Measurements from ENCODE around the gene RABGAP1L. TPM values are rescaled to one million over a fixed set of nuclear protein-coding genes. Genes with fewer than 3 reads are reported as not detected.

The RABGAP1L gene
- total and polyA plus RNA-seq, 2 of the 8 experiments (the other 6 are each of a cell fraction or from before 2014, with no cell fraction given) = 33.3 to 156 TPM

DNA sequence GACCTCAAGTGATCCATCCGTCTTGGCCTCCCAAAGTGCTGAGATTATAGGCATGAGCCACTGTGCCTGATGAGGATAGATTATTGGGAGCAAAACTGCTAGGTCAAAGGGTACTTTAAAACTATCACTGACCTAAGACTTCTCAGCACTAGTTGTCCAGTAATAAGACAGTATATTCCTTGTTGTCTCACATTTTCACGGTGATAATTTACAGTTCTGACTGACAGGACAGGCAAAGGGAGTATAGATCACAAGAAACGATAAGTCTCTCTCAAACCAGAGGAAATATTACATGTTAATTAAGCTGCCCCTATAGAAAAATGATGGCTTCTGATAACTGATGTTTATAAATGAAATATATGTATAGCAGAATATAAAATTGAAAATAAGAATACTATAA, 860.2 kb downstream of the RABGAP1L start:
- ChIA-PET POLR2A (ENCODE audit: partially characterized antibody) (no interaction called here), CTCF (ENCODE audit: partially characterized antibody) (interaction anchor here (1.1 kb wide), 1 partner anchor 21 kb away, joined by 3 read pairs; no protein-coding TSS in a partner anchor)
- no peak overlapping the region for H2BK5ac ChIP-seq (ENCODE audit: low read depth, low read length)
- FAIRE-seq (no peak), DNase-seq (ENCODE audit: low read depth in 1 of 2, low spot score in 2 of 2) (no peak)
- H2BK120ac ChIP-seq (replicated peaks; ENCODE audit: low read depth, low read length) = no peak overlapping the region
- H3K23me2 ChIP-seq (ENCODE audit: low read depth, low read length) = peaks cover 6% of the 10 kb centered on the region; the same call in 1 of the 2 replicates
- H3K27ac ChIP-seq (ENCODE audit: low read depth, low read length) = no peak overlapping the region
- H3K56ac ChIP-seq (replicated peaks; ENCODE audit: insufficient read length, low read depth, low read length) = no peak overlapping the region
- peaks cover 7% of the 10 kb centered on the region for H3K79me1 ChIP-seq (ENCODE audit: low read depth, low read length)
- H3K79me2 ChIP-seq (ENCODE audit: control insufficient read depth in 1 of 2, insufficient read depth in 2 of 2, low read length in 2 of 2) = peaks cover 0 to 23% of the 10 kb centered on the region in 2 experiments; a peak in 2 of 4 replicates
- H3K18ac ChIP-seq (ENCODE audit: extremely low read depth, low read length) = no peak overlapping the region
- no peaks in the 10 kb centered on the region for H3K9me3 ChIP-seq (ENCODE audit: insufficient read depth in 2 of 2, low read depth in 1 of 2, low read length in 1 of 2)
- no peak overlapping the region for H2BK12ac ChIP-seq (ENCODE audit: low read depth, low read length)
- no peak overlapping the region for H2AK5ac ChIP-seq (ENCODE audit: low read depth, low read length)
- H3K9ac ChIP-seq (replicated peaks in 1 of 4; ENCODE audit: extremely low read depth in 1 of 4, low read depth in 3 of 4, low read length in 3 of 4) = no peak overlapping the region
- no peak overlapping the region for H4K8ac ChIP-seq (ENCODE audit: extremely low read depth, insufficient read depth, low read length)
- H3K4me2 ChIP-seq (ENCODE audit: insufficient read depth in 1 of 2, low read depth in 2 of 2, low read length in 2 of 2) = no peak overlapping the region
- 85% methylated on average over 3 of the region's 3 CpGs; no CpG with 5 or more reads in 1 of the 2 experiments for WGBS, 2 experiments (ENCODE audit: extremely low coverage in 1 of 2, insufficient coverage in 1 of 2, insufficient read length in 1 of 2, insufficient replicate concordance in 2 of 2, low coverage in 1 of 2, low lambda C conversion rate in 2 of 2, missing lambda C conversion rate in 1 of 2)
- peaks cover 0 to 27% (median 8%) of the 10 kb centered on the region in 4 experiments; a peak in 6 of 8 replicates for H3K36me3 ChIP-seq (ENCODE audit: control insufficient read depth in 2 of 4, insufficient read depth in 4 of 4, low read length in 3 of 4)
- H3K4ac ChIP-seq (replicated peaks; ENCODE audit: insufficient read length, low read depth, low read length) = no peak overlapping the region
- no peak overlapping the region for H3K4me3 ChIP-seq (ENCODE audit: extremely low read depth in 1 of 4, insufficient read depth in 2 of 4, low read depth in 3 of 4, low read length in 4 of 4)
- H3K14ac ChIP-seq (ENCODE audit: insufficient read length) = no peak overlapping the region
- no peak overlapping the region for H4K91ac ChIP-seq (replicated peaks; ENCODE audit: insufficient read length, low read length)
- no peak overlapping the region for H3K23ac ChIP-seq (ENCODE audit: insufficient read length)
- no peak overlapping the region for H2BK20ac ChIP-seq (ENCODE audit: low read length)
- no peak overlapping the region for H4K5ac ChIP-seq (ENCODE audit: insufficient read length, low read depth, low read length)
- H3K4me1 ChIP-seq (replicated peaks in 1 of 4; ENCODE audit: control insufficient read depth in 3 of 4, insufficient read depth in 4 of 4, low read length in 3 of 4) = no peaks in the 10 kb centered on the region
- H3K27me3 ChIP-seq (replicated peaks in 1 of 4; ENCODE audit: control insufficient read depth in 3 of 4, extremely low read depth in 1 of 4, insufficient read depth in 3 of 4, low read length in 3 of 4) = no peaks in the 10 kb centered on the region
- peaks cover 0 to 1% of the 10 kb centered on the region in 2 experiments for H4K20me1 ChIP-seq (replicated peaks in 1 of 2; ENCODE audit: control insufficient read depth in 1 of 2, insufficient read depth in 2 of 2, low read length in 2 of 2)
- H2BK15ac ChIP-seq (ENCODE audit: low read length) = no peak overlapping the region
- H2AFZ ChIP-seq (ENCODE audit: low read length) = no peak overlapping the region
- TF ChIP-seq SRF (IDR thresholded peaks at IDR 0.05; ENCODE audit: low read depth, low read length) (no peak), EP300 (IDR thresholded peaks at IDR 0.05; ENCODE audit: borderline replicate concordance in 1 of 2, low read depth in 2 of 2, low read length in 2 of 2) (no peak), CREB1 (IDR thresholded peaks at IDR 0.05) (no peak), BACH1 (IDR thresholded peaks at IDR 0.05; ENCODE audit: low read length) (no peak), JUND (IDR thresholded peaks at IDR 0.05; ENCODE audit: low read length) (no peak), SP4 (IDR thresholded peaks at IDR 0.05; ENCODE audit: low read length) (no peak), SP2 (IDR thresholded peaks at IDR 0.05; ENCODE audit: low read length) (no peak), RBBP5 (IDR thresholded peaks at IDR 0.05; ENCODE audit: borderline replicate concordance, low read depth, low read length) (no peak), CEBPB (IDR thresholded peaks at IDR 0.05; ENCODE audit: low read depth, low read length) (no peak), CTBP2 (IDR thresholded peaks at IDR 0.05; ENCODE audit: borderline replicate concordance, insufficient read depth, insufficient read length, low read length) (no peak), ASH2L (IDR thresholded peaks at IDR 0.05; ENCODE audit: low read length) (no peak), CTCF (IDR thresholded peaks at IDR 0.05; ENCODE audit: control extremely low read depth in 1 of 3, insufficient read depth in 1 of 3, low read depth in 1 of 3, low read length in 3 of 3) (no peak), GTF2F1 (IDR thresholded peaks at IDR 0.05; ENCODE audit: borderline replicate concordance, low read depth, low read length) (no peak)

All from H1 (cell line).